ENCODE results near the gene SGCA. TPM values are rescaled to one million over a fixed set of nuclear protein-coding genes. Genes with fewer than 3 reads are reported as not detected.
A peak's percentile ranks its signal among the peaks of the same experiment; 100 is the strongest.

The SGCA gene
- total RNA-seq: 10 to 100 TPM in 1 of 4 donors, 1 to 10 TPM in 3; 1.9 to 15.1 (median 6.9) TPM

DNA sequence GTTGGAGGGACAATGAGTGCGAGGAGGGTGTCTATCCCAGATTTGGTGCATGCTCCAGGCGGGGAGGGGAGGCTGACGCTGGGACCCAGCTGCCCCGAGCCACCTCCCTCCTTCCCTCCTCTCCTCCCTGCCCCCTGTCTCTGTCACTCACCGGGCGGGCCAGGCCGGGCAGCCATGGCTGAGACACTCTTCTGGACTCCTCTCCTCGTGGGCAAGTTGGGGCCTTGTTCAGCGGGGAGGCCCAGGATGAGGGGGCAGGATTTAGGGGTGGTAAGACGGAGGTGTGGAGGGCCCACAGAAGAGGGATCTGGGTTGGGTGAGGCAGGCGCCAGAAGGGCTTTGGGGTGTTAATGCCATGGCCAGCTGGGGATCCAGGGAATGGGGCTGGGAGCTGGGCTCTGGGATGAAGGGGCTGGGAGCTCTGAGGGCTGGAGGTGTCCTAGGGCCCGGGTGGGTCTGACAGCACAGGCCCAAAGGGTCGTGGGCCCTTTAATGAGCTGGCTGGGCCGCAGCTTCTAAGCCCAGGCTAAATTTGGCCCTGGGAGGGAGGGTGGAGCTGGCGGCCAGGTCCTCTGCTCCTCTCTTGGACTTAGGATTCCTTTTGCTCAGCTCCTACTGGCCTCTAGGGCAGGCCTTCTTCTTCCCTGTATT is at the start of gene SGCA:
Gene SGCA, plus strand, starts transcription at position 139 of the 651 bp plus-strand sequence. Its CDS starts 36 bp downstream, at position 175.
- intact Hi-C loops (cut with DNase I): no loop called here
- H3K9me3 ChIP-seq: no peaks in the 10 kb centered on the region

DNA sequence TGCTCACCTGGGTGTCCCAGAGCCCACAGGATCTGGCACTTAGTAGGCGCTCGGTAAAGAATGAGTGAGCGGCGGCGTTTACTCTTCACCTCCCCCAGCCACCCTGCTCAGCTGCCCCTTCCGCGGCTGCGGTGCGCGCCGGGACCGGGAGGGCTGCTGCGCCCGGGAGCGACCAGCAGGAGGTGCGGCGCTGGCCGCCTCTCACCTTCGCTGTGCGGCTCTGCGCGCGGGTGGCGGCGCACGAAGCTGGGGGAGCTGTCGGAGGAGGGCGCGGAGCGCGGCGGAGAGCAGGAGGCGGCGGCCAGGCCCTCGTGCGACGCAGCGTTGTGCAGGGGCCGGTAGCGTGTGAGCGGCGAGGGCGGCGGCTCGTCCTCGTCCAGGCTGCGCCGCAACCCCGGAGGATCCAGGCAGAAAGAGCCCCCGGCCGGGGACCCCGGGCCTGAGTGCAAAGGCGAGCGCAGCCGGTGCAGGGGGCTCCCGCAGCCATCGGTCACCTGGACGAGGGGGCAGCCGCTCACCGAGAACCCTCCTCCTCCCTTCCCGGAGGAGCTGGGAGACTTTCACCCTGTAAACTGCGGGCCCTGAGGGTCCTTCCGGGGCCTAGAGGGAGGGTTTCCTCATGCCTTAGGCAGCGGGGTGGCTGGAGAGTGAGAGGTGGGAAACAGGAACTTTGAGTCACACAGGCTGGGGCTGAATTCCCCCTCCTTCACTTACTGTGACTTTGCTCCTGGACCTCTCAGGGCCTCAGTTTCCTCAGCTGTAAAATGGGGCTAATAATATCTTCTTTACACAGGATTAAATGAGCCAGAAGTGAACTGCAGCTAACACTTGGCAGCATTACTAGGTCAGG is 48.4 kb upstream of the SGCA start:
- Histone ChIP-seq H3K27ac (peak overlapping the region in 1 of 4 donors; percentile 31), H3K4me3 (peak overlapping the region in 2 of 4 donors; percentile 25 to 50), H3K36me3 (no peaks in the 10 kb centered on the region), H3K4me1 (peaks cover 4 to 36% (median 13%) of the 10 kb centered on the region in 3 donors), H3K27me3 (peaks cover 0 to 44% (median 0%) of the 10 kb centered on the region in 4 donors), H3K9me3 (no peaks in the 10 kb centered on the region)
- intact Hi-C loops (cut with DNase I): no loop called here
- DNase-seq: no peak
- TF ChIP-seq, protein P1, sequence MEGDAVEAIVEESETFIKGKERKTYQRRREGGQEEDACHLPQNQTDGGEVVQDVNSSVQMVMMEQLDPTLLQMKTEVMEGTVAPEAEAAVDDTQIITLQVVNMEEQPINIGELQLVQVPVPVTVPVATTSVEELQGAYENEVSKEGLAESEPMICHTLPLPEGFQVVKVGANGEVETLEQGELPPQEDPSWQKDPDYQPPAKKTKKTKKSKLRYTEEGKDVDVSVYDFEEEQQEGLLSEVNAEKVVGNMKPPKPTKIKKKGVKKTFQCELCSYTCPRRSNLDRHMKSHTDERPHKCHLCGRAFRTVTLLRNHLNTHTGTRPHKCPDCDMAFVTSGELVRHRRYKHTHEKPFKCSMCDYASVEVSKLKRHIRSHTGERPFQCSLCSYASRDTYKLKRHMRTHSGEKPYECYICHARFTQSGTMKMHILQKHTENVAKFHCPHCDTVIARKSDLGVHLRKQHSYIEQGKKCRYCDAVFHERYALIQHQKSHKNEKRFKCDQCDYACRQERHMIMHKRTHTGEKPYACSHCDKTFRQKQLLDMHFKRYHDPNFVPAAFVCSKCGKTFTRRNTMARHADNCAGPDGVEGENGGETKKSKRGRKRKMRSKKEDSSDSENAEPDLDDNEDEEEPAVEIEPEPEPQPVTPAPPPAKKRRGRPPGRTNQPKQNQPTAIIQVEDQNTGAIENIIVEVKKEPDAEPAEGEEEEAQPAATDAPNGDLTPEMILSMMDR (IDR thresholded peaks at IDR 0.05): peak in 5 of 6 experiments; percentile 60 to 83 (median 76)
- no peak for TF ChIP-seq POLR2A (IDR thresholded peaks at IDR 0.05)
- 13% methylated on average over 17 of the region's 64 CpGs; no CpG with 5 or more reads in 1 of the 2 donors for WGBS, 2 donors

More for the DNA sequence above, at the start of gene SGCA:
- Histone ChIP-seq H3K4me3 (peak within 1 kb of the TSS in 3 of 4 donors; percentile 26 to 57 (median 30)), H3K36me3 (no peaks in the 10 kb centered on the region), H3K27me3 (peaks cover 0 to 5% (median 0%) of the 10 kb centered on the region in 4 donors), H3K4me1 (peaks cover 5 to 52% (median 7%) of the 10 kb centered on the region in 3 donors), H3K27ac (peak within 1 kb of the TSS; percentile 50 to 92 (median 81))
- WGBS, 2 donors: 59 to 77% methylated on average over 8 to 10 of the region's 15 CpGs
- no peak for DNase-seq
- TF ChIP-seq, protein P1 (IDR thresholded peaks at IDR 0.05): peak in 1 of 6 experiments; percentile 13
- no peak for TF ChIP-seq POLR2A (IDR thresholded peaks at IDR 0.05)

DNA sequence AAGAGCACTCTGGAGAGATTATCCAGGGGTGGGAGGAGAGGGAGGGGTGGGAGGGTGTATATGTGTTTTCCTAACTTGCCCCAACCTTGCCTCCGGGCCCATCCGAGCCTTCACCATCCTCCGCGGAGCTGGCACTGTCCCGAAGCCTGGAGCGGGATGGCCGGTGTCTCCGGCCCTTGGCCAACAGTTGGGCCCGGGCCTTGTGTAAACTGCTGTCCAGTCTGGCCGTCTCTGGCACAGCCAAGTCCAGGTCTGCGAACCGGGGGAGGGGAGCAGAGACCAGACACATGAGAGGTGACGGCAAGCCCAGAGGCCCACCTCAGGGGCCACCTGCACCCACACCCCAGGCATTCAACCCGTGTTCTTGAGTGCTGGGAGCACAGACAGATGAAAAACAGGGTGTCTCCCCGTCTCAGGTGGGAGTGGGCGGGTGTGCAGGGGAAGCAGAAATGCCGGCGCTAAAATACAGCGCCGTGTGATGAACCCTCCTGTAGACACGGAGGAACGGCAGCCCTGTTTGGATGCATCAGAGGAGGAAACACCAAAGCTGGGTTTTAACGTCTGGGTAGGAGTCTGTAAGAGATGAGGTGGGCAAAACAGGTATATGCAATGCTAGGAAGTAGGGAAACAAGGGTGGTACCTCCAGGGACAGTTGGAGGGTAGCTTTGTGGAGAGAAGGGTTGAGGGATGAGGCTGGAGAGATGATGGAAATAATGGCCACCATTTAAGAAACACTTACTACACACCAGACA is 47.6 kb upstream of the SGCA start:
- 52 to 64% methylated on average over 6 to 11 of the region's 23 CpGs for WGBS, 2 donors
- H3K27ac ChIP-seq: no peak overlapping the region
- H3K4me1 ChIP-seq: peaks cover 0 to 27% (median 5%) of the 10 kb centered on the region in 3 donors

DNA sequence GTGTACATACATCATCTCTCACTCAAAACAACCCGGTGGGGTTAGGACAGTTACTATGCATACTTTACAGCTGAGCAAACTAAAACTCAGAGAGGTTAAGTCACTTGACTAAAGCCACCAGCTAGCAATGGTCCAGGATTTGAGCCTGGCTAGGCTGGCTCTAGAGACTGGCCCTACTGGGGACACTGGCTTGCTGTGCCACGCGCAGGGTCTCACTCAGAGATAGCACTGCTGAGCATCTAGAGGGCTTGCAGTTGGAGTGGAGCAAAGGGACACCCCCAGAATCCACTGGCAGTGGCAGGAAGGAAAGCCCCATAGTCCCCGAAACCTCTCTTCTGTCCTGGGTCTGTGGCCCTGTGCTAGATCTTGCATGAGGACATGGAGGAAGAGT is 47.0 kb upstream of the SGCA start:
- TF ChIP-seq, protein P1 (IDR thresholded peaks at IDR 0.05): no peak
- TF ChIP-seq POLR2A (IDR thresholded peaks at IDR 0.05): no peak
- Histone ChIP-seq H3K27ac (no peak overlapping the region), H3K4me1 (peaks cover 0 to 26% (median 6%) of the 10 kb centered on the region in 3 donors), H3K4me3 (no peak overlapping the region), H3K36me3 (no peaks in the 10 kb centered on the region), H3K9me3 (no peaks in the 10 kb centered on the region), H3K27me3 (peaks cover 0 to 44% (median 0%) of the 10 kb centered on the region in 4 donors)
- DNase-seq: no peak
- 77 to 85% methylated on average over 3 to 4 of the region's 4 CpGs for WGBS, 2 donors
- intact Hi-C loops (cut with DNase I): no loop called here

More for the DNA sequence above, 47.6 kb upstream of the SGCA start:
- peaks cover 0 to 44% (median 0%) of the 10 kb centered on the region in 4 donors for H3K27me3 ChIP-seq
- DNase-seq: no peak
- H3K4me3 ChIP-seq: no peak overlapping the region
- no peaks in the 10 kb centered on the region for H3K9me3 ChIP-seq
- intact Hi-C loops (cut with DNase I): no loop called here
- no peaks in the 10 kb centered on the region for H3K36me3 ChIP-seq
- TF ChIP-seq, protein P1 (IDR thresholded peaks at IDR 0.05): no peak
- TF ChIP-seq POLR2A (IDR thresholded peaks at IDR 0.05): no peak

All from esophagus squamous epithelium (tissue), 5 donors.